Mucosa of gallbladder (tissue), 1 donor: ENCODE measurements around the gene RP9. TPM values are rescaled to one million over a fixed set of nuclear protein-coding genes. Genes with fewer than 3 reads are reported as not detected.
"Not testable (repeated sequence)": the region's sequence is repeated elsewhere in the genome, so short reads cannot be mapped to it uniquely, and the experiment has no call there.

ENCODE experiments used
- DNase-seq: peaks from one replicate; pipeline ENCODE4 v3.0.0-alpha.2; 2020; ENCODE audit warnings: low spot score
- total RNA-seq: library from RNA; stranded (reverse); gene quantifications from one replicate; pipeline ENCODE4 v1.2.1, GENCODE V29; 2021
- donor health status: DM: no; HTN: no; CAD: no.

Gene RP9
- total RNA-seq, 1 donor from 2014 or later = 9.2 TPM

DNA sequence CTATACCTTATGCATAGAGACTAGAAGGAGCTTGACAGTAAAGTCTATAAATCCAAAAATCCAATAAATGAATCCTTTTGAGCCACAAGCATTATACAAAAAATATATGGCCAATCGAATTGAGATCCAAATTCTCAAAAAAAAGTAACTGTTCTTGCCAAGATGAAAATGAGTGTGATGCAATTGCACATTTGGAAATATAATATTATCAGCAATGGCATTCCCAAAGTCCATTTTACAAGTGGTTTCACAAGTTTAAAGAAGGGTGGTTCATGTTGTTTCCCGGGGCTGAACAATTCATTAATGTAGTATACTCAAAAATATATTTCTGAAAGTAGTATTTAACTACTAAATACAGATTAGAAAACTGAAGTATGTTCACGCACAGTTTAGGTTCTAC is 7.3 kb downstream of the RP9 start:
- DNase-seq = no peak

DNA sequence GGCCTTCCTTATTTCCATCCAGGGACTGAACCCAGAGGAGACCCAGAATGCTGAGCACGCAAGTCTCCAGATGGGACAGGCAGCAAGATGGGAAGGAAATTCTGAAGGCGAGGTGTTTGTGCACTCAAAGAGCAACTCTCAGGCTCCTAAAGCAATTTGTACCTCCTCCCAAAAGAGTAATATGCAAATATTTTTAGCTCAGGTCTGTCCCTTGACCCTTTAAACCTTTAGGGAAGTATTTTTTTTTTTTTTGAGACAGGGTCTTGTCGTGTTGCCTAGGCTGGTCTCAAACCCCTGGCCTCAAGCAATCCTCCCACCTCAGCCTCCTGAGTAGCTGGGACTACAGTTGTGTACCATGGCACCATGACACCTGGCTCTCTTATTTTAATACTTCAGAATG is 8.4 kb downstream of the RP9 start:
- no peak for DNase-seq

DNA sequence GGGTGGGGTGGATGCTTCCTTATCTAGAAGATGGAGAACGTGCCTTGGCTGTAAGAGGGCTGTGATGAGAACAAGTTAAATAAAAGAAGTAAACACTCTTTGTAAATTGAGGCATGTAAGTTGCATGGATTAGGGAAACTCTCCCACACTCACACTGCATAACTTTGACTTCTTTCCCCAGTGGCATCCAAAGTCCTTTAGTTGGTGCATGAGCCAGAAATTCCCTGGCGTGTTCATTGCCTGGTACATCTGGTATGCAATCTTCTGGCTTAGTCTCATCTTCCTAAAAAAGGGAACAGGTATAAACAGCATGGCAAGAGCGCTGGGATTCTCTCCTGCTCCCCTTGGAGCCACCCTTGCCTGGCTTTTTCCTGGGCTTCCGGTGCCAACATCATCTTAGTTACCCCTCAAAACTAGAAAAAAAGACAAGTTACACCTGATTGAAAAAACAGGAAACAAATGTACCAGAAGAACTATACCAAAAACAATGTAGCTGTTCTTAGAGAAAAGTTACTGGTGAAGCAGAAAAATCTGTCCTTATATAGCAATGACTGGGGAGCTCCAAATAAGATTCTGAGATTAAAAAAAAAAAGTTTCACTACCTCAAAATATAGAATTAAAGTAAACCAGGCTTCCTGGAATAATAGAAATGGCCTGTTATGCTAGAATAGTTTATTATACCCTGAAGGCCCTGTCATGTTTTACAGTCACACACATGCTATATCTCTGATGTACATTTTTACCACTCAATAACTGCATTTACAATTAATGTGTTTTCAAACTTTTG is 9.9 kb downstream of the RP9 start:
- no peak for DNase-seq

DNA sequence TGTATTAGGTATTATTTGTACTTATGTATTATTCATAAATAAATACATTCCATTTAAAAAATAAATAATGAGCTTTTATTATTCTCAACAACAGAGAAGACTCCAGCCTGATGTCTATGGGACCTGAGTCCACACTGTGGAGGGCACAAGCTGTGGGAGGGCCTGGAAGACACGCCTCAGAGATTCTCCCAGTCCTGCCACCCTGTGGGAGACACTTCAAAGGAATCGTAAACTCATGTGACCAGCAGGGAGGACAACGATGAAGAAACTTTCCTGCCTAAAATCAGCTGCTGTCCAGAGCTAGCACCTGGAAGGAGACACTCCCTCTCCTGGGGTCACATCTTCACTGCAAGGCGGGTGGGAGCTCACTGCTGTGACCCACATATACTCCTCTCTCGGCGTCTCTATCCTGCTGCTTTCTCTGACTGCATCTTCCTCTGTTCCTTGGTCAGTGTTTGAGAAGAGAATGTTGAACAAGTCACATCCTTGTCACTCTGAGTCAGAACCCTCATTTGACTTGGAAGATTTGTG is 14.4 kb downstream of the RP9 start:
- not testable (repeated sequence) for DNase-seq

DNA sequence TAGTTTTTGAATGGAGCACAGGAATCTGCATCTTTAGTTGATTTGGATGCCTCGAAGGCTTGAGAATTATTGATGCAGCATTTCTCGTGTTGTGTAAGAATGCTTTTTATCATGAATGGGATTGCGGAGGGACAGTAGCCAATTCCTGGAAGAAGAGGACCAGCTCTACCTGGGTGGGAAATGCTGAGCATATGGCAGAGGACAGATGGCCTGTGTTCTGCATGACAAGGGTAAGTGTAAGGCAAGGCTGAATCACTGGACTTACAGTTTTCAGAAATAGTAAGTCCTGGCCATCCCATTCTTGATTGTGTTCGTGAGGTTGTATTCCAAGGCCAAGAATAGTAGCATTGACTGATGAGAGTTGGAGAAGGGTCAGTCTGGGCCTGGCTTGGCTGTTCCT is 15.9 kb downstream of the RP9 start:
- no peak for DNase-seq

DNA sequence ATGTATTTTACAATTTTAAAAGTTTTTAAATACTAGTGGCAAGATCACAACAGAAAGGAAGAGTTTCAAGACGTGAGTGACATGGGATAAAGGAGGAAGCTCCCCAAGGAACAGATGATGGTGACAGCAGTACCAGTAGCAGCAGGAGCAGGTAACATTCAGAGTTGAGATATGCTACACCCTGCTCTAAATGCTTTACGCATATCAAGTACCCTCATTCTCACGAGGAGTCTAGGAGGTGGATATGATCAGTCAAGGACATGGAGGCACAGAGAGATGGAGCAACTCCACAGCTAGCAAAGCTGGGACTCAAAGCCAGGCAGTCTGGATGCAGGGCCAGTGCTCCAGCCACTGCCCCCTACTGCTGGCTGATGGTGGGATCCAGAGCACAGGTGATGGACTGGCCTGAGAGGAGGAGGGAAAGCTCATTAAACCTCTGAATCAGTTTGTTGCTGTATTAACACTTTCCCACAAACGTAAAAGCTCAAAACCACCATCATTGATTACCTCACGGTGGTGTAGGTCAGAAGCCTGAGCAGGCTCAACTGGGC is 17.5 kb downstream of the RP9 start:
- no peak for DNase-seq

DNA sequence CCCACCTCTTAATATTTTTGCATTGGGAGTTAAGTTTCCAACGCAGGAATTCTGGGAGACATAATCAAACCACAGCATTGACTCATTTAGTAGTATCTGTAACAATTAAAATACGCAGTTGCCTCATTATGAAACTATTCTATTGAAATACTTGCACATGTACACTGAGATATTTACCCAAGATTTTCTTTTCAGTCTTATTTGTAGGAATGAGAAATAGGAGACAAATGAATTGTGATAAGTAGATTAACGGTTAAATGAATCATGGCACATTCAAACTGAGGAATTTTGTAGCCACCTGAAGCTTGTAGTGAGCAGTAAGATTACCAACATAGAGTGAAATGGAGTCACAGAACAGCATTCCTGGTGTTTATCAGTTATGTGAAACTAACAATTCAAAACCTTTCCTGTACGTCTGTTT is 18.1 kb downstream of the RP9 start:
- no peak for DNase-seq

DNA sequence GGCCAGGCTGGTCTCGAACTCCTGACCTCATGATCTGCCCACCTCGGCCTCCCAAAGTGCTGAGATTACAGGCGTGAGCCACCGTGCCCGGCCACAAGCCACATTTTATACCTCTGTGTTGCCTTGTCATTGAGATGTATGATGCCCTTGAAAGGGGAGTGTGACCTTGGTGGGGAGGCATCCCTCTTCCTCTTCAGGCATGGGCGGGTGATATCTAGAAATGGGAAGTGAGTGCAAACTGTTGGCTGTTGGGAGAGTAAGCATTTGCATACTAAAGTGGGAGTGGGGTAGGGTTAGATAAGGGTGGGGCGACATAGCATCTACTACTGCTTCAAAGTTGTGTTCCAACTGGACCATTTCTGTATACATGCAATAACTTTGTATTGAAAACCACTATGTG is 20.1 kb downstream of the RP9 start:
- no peak for DNase-seq

DNA sequence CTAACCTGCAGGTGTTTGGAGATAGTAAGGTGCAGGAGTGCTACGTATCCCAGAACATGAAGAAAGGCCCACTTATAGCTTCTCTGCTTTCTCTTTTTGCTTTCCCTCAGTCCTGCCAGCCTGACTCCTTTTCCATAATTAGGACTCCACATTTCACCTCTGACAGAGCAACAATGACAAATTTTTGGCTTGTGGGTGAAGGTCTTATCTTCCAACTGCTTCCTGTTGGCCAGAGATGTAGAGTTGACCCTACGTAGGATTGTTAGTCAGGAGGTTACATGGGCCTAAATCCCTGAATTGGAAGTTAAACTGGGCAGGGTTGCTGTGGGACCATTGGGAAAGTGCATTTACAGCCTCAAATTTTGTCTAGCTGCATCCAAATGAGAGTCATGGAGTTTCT is 21.3 kb downstream of the RP9 start:
- no peak for DNase-seq

DNA sequence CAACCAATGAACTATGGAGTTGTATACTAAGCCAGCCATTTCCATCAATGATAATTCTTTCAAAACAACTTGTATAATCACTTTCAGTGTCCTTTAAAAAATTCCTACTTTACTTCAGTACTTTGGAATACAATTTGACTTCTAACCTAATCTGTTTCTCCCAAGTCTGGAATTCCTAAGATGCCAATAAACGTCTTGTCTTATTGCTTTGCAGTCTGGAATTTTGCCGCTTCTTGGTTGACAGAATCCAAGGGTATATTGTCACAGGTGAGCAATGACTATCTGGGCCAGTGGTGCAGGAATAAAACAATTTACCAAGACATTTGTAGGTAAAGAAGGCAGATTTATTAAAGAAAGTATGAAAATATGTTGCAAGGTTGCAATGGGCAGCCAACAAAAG is 21.8 kb downstream of the RP9 start:
- DNase-seq = no peak

DNA sequence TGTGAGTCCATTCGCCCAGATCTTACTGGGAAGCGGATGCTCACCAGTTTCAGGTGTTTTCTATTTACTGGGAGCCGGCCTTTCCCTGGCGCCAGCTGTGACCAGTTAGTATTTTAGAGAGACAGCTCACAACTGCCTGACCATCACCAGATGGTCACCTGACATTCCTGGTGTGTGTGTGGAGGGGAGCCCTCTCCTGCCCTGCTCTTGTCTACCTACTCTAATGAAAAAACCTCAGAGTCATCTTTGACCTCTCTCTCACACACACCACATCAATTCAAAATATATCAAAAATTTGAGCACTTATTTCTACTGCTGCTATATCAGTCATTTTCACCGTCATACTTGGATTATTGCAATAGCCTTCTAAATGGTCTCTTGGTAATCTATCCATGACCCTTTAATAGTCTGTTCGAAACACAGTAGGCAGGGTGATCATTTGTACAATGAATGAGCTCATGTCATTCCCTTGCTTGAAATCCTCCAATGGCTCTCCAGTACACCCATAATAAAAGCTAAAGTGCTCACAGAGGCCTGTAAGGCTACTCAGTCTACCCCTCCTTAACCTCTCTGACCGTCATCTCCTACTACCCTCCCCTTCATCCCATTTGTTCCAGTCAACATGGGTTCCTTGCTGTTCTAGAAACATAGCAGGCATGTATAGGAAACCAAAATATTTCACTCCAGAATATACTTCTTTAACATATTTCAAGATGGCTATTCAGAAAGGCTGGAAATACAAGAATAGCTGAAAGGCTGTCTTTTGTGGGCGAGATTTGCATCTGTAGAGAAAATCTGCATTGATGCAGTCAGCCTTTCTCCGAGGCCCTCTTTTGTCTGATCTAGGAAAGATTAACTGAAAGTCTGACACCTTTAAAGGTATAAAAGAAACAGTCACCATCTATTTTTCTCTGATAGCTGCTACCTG is 29.2 kb downstream of the RP9 start:
- DNase-seq = no peak

DNA sequence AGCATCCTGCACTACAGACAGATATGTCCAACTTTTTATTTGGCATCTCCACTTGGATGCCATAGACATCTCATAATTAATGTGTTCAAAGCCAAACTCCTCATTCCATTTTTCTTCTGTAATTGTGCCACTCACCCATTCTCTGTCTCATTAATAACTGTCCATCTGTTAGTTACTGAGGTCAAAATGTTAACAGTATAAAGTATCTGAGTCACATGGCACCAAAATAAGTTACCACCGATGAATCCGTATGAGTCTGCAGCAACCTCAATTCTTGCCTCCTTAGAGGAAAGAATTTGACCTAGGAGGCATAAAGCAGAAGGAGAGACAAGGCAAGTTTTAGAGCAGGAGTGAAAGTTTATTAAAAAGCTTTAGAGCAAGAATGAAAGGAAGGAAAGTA is 30.1 kb downstream of the RP9 start:
- DNase-seq = no peak

DNA sequence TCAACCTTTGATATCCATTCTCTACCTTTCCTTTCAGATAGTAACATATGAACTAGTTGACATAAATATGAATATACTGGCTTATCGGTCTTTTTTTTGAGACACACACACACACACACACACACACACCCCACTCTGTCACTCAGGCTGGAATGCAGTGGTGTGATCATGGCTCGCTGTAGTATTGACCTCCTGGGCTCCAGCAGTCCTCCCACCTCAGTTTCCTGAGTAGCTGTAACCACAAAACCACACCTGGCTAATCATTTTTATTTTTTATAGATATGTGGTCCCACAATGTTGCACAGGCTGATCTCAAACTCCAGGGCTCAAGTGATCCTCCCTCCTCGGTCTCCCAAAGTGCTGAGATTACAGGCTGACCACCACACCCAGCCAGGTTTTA is 32.5 kb downstream of the RP9 start:
- DNase-seq = no peak

DNA sequence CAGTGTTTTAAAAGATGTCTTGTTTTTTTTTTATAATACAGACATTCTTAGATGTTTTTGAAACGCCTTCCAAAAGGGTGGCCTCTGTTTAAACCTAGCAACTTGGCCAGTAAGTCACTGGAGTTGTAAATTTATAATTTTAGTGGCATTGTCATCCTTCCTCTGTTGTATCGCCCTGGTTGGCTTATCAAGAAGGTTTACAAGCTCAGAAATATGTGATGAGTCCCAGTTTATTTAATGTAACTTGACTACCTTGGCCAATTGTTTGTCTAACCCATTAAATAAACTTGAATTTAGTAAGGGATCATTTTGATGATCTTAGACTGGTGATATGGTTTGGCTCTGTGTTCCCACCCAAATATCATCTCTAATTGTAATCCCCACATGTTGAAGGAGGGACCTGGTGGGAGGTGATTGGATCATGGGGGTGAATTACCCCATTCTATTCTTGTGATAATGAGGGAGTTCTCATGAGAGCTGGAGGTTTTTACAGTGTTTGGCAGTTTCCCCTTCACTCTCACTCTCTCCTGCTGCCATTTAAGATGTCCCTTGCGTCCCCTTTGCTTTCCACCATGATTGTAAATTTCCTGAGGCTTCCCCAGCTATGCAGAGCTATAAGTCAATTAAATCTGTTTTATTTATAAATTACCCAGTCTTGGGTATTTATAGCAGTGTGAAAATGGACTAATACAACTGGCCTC is 33.2 kb downstream of the RP9 start:
- no peak for DNase-seq

DNA sequence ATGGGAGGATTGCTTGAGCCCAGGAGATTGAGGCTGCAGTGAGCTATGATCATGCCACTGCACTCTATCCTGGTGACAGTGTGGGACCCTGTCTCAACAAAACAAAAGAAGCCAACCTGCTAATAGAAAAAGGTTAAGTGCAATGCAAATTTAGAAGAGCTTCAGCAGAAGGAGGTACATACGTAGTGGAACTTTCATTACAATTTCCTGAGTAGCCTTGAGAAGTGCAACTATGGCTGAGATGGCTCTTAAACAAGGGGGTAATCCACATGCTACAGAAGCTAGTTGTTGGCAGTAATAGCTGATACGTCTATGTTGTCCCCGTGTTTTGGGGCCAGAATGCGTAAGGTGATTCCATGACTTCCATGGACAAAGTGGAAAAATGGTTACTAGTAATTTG is 36.0 kb downstream of the RP9 start:
- DNase-seq = no peak

DNA sequence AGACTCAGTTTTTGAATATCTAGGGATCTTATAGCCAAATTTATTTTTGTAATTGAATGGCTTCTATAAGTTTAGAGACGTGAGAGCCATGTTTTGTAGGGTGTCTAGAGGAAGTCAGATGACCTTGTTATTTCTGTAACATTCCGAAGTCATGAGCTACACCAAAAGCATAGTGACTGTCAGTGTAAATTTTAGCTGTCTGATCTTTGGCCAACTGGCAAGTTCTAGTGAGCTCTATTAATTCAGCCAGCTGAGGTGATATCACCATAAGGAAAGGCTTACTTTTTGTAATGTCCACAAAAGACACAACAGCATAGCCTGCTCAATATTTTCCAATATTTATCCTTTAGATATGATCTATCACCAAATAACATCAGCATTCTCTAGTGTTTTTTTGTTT is 36.7 kb downstream of the RP9 start:
- DNase-seq = no peak

DNA sequence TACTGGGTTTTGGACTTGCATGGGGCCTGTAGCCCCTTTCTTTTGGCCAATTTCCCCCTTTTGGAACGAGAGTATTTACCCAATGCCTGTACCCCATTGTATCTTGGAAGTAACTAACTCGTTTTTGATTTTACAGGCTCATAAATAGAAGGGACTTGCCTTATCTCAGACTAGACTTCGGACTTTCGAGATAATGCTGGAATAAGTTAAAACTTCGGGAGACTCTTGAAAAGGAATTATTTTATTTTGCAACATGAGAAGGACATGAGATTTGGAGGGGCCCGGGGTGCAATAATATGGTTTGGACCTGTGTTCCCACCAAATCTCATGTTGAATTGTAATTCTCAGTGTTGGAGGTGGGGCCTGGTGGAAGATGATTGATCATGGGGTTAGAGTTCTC is 38.4 kb downstream of the RP9 start:
- no peak for DNase-seq

DNA sequence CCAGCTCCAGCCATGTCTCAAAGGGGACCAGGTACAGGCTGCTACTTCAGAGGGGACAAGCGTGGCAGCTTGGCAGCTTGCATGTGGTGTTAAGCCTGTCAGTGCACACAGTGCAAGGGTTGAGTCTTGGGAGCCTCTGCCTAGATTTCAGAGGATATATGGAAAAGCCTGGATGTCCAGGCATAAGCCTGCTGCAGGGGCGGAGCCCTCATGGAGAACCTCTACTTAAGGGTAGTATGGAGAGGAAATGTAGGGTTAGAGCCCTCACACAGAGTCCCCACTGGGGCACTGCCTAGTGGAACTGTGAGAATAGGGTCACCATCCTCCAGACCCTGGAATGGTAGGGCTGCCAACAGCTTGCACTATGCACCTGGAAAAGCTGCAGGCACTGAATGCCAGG is 38.9 kb downstream of the RP9 start:
- DNase-seq = no peak

DNA sequence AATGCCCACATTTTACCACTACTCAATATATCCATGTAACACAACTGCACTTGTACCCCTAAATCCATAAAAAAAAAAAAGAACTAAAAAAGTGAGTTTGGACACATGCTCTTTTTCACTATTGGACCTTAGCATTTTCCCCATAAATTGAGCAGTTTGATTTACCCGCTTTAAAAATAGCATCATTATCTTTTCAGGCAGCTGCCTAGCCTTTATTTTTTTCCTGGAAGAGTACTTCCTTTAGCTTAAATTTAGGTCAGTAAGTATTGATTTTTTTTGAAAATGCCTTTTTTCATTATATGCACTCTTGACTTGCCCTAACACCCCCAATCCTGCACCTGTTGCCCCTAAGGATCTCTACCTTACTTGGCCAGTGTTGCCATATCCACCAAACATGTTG is 41.3 kb downstream of the RP9 start:
- no peak for DNase-seq

DNA sequence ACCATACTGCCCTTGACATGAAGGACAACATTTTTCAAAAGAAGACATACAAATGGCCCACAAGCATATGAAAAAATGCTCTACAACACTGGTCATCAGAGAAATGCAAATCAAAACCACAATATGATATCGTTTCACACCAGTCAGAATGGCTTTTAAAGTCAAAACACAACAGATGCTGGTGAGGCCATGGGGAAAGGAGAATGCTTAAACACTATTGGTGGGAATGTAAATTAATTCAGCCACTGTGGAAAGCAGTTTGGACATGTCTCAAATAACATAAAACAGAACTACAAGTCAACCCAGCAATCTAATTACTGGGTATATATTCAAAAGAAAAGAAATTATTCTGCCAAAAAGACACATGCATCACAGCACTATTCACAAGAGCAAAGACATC is 42.4 kb downstream of the RP9 start:
- no peak for DNase-seq

DNA sequence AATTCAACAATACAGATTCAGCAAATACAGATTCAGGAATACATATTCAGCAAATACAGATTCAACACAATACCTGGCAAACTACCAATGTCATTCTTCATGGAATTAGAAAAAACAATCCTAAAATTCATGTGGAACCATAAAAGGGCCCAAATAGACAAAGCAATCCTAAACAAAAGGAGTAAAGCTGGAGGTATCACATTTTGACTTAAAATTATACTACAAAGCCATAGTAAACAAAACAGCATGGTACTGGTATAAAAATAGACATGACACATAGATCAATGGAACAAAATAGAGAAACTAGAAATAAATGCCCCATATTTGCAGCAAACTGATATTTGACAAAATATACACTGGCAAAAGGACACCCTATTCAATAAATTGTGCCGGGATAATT is 43.2 kb downstream of the RP9 start:
- no peak for DNase-seq
